Neural crest cell (in vitro differentiated cells): ENCODE results near the gene PLGLB1. TPM values are rescaled to one million over a fixed set of nuclear protein-coding genes. Genes with fewer than 3 reads are reported as not detected.
"Not testable (repeated sequence)": the region's sequence is repeated elsewhere in the genome, so short reads cannot be mapped to it uniquely, and the experiment has no call there.

Source experiments
- DNase-seq: peaks from one replicate; pipeline ENCODE4 v3.0.0; 2021; ENCODE audit warnings: low read depth, mixed read lengths, low spot score
- H3K27ac Mint-ChIP-seq: one replicate; pipeline ENCODE4 v1.8.0; 2021; ENCODE audit warnings: mild to moderate bottlenecking, mixed read lengths; ENCODE audit not compliant: unreplicated experiment
- H3K27me3 Mint-ChIP-seq: 2 replicates; pipeline ENCODE4 v1.8.0; 2021; ENCODE audit warnings: low read depth, mild to moderate bottlenecking, mixed read lengths
- H3K36me3 Mint-ChIP-seq: 2 replicates; pipeline ENCODE4 v1.8.0; 2021; ENCODE audit warnings: low read depth, mild to moderate bottlenecking, mixed read lengths
- H3K4me1 Mint-ChIP-seq: 2 replicates; pipeline ENCODE4 v1.8.0; 2021; ENCODE audit warnings: mixed read lengths
- H3K4me3 Mint-ChIP-seq: one replicate; pipeline ENCODE4 v1.8.0; 2021; ENCODE audit warnings: mild to moderate bottlenecking, mixed read lengths
- H3K9me3 Mint-ChIP-seq: 2 replicates; pipeline ENCODE4 v1.8.0; 2021; ENCODE audit warnings: mixed read lengths
- total RNA-seq: library from RNA; stranded (reverse); gene quantifications from 2 replicates; pipeline ENCODE4 v1.2.1, GENCODE V29; 2021

PLGLB1 gene
- total RNA-seq, 1 donor from 2014 or later = 4.6 TPM

- not testable (repeated sequence) for H3K9me3 Mint-ChIP-seq, H3K27ac Mint-ChIP-seq, H3K4me3 Mint-ChIP-seq, H3K36me3 Mint-ChIP-seq, H3K4me1 Mint-ChIP-seq, H3K27me3 Mint-ChIP-seq, DNase-seq
Measured at GRCh38 chr2:87021043-87021442, 601 bp downstream of the PLGLB1 start.

GRCh38 chr2:87019053-87019452 lies 2.6 kb downstream of the PLGLB1 start:
- H3K4me1 Mint-ChIP-seq, H3K9me3 Mint-ChIP-seq, H3K36me3 Mint-ChIP-seq, DNase-seq, H3K27ac Mint-ChIP-seq, H3K27me3 Mint-ChIP-seq, H3K4me3 Mint-ChIP-seq: not testable (repeated sequence)

GRCh38 chr2:87014489-87015169 lies 7.0 kb downstream of the PLGLB1 start:
- not testable (repeated sequence) for H3K9me3 Mint-ChIP-seq, H3K27me3 Mint-ChIP-seq, H3K27ac Mint-ChIP-seq, H3K4me3 Mint-ChIP-seq, DNase-seq, H3K4me1 Mint-ChIP-seq, H3K36me3 Mint-ChIP-seq

GRCh38 chr2:87004398-87004797 lies 17.2 kb downstream of the PLGLB1 start:
- H3K27me3 Mint-ChIP-seq, H3K9me3 Mint-ChIP-seq, H3K27ac Mint-ChIP-seq, H3K36me3 Mint-ChIP-seq, H3K4me3 Mint-ChIP-seq, H3K4me1 Mint-ChIP-seq, DNase-seq: not testable (repeated sequence)

Other genes starting within 250 kb of the PLGLB1 start
- gene CD8A, start 230.9 kb downstream of the PLGLB1 start, total RNA-seq = 0.16 and 0.54 TPM in 2 replicates
- not detected in 2 replicates for gene CD8B, start 160.0 kb downstream of the PLGLB1 start, total RNA-seq
- gene RGPD1, start 79.7 kb downstream of the PLGLB1 start, total RNA-seq = 1.2 and 2.4 TPM in 2 replicates